B cell (primary cell): ENCODE measurements around the gene CCDC24. TPM values are rescaled to one million over a fixed set of nuclear protein-coding genes. Genes with fewer than 3 reads are reported as not detected.

Source experiments
- ATAC-seq: fragments of 200-7000 bp; cut with Tn5 transposase; one replicate; pipeline ENCODE4 v1.10.0; 2021; ENCODE audit warnings: low read depth, mild to moderate bottlenecking, moderate number of reproducible peaks, moderate library complexity
- CTCF ChIA-PET: fragments of 350-600 bp; sonication (Branson Sonifier 250); formaldehyde crosslinking; loops from one replicate; lab custom pipeline; 2021; ENCODE audit warnings: antibody characterized with exemption, inconsistent platforms; lab: Charles Lee
- POLR2A ChIA-PET: fragments of 350-600 bp; sonication (Branson Sonifier 250); formaldehyde crosslinking; loops from one replicate; lab custom pipeline; 2021; ENCODE audit warnings: antibody characterized with exemption; lab: Charles Lee
- DNase-seq: peaks from one replicate; pipeline ENCODE4 v3.0.0; 2013
- H2AFZ ChIP-seq: 2 replicates; pipeline ENCODE4 v1.6.1; 2012; ENCODE audit warnings: mild to moderate bottlenecking, low read depth, low read length; ENCODE audit not compliant: insufficient read depth, poor library complexity, severe bottlenecking
- H3K27ac ChIP-seq, 2 donors: 1 replicate in 1 of 2; 2 replicates in 1 of 2; pipeline ENCODE4 v1.5.1; 2012 to 2013; ENCODE audit warnings: low read length in 2 of 2, mild to moderate bottlenecking in 2 of 2, moderate library complexity in 1 of 2
- H3K27me3 ChIP-seq, 4 experiments: fragments of 200-600 bp in 1 of 4; sonication (generic) in 1 of 4; replicated peaks in 1 of 4; 1 replicate in 2 of 4; 2 replicates in 2 of 4; pipeline versions ENCODE4 v1.6.1 to v1.7.0; 2013 to 2016; ENCODE audit warnings: low read length in 3 of 4, mild to moderate bottlenecking in 2 of 4, mixed read lengths in 1 of 4, moderate library complexity in 1 of 4; ENCODE audit not compliant: insufficient read depth in 4 of 4, control insufficient read depth in 3 of 4; ENCODE audit errors: control extremely low read depth in 1 of 4
- H3K36me3 ChIP-seq, 2 experiments: replicated peaks in 1 of 2; 1 replicate in 1 of 2; 2 replicates in 1 of 2; pipeline versions ENCODE4 v1.6.1 to v1.7.1; 2013; ENCODE audit warnings: low read length in 1 of 2; ENCODE audit not compliant: insufficient read depth in 2 of 2, control insufficient read depth in 1 of 2; ENCODE audit errors: control extremely low read depth in 1 of 2, extremely low read depth in 1 of 2
- H3K4me1 ChIP-seq, 2 donors: fragments of 200-600 bp in 1 of 2; sonication (generic) in 1 of 2; 1 replicate in 1 of 2; 2 replicates in 1 of 2; pipeline versions ENCODE4 v1.5.1 to v1.6.1; 2013 to 2017; ENCODE audit warnings: low read length in 2 of 2; ENCODE audit not compliant: control insufficient read depth in 2 of 2, insufficient read depth in 2 of 2
- H3K4me2 ChIP-seq: replicated peaks from 2 replicates; pipeline ENCODE3; 2012; ENCODE audit warnings: mild to moderate bottlenecking, low read depth, low read length; ENCODE audit not compliant: poor library complexity, severe bottlenecking
- H3K4me3 ChIP-seq, 5 experiments: fragments of 200-600 bp in 1 of 5; sonication (generic) in 1 of 5; 1 replicate in 3 of 5; 2 replicates in 2 of 5; pipeline versions ENCODE4 v1.5.1 to v1.7.0; 2011 to 2016; ENCODE audit warnings: low read length in 4 of 5, mild to moderate bottlenecking in 4 of 5, low read depth in 2 of 5, control low read depth in 1 of 5, moderate library complexity in 1 of 5; ENCODE audit not compliant: insufficient read depth in 1 of 5; ENCODE audit errors: control extremely low read depth in 1 of 5, extremely low read depth in 1 of 5
- H3K79me2 ChIP-seq: fragments of 200-600 bp; sonication (generic); one replicate; pipeline ENCODE4 v1.6.0; 2016; ENCODE audit warnings: low read length; ENCODE audit not compliant: control insufficient read depth, insufficient read depth
- H3K9ac ChIP-seq: fragments of 200-600 bp; sonication (generic); 2 replicates; pipeline ENCODE4 v1.6.1; 2017; ENCODE audit warnings: mild to moderate bottlenecking, low read length, moderate library complexity
- H3K9me3 ChIP-seq, 3 donors: one replicate each; pipeline versions ENCODE4 v1.6.1 to v1.7.1; 2013; ENCODE audit warnings: low read length in 2 of 3; ENCODE audit not compliant: control insufficient read depth in 2 of 3, insufficient read depth in 1 of 3; ENCODE audit errors: control extremely low read depth in 1 of 3
- H4K20me1 ChIP-seq: 2 replicates; pipeline ENCODE4 v1.6.0; 2012; ENCODE audit warnings: mild to moderate bottlenecking, low read length; ENCODE audit not compliant: insufficient read depth, control insufficient read depth, poor library complexity, severe bottlenecking
- H3K27ac Mint-ChIP-seq: one replicate; pipeline ENCODE4 v1.8.0; 2021; ENCODE audit warnings: mixed read lengths
- H3K27me3 Mint-ChIP-seq: one replicate; pipeline ENCODE4 v1.8.0; 2021; ENCODE audit warnings: mixed read lengths
- H3K4me1 Mint-ChIP-seq: one replicate; pipeline ENCODE4 v1.8.0; 2021; ENCODE audit warnings: mixed read lengths
- H3K4me3 Mint-ChIP-seq: one replicate; pipeline ENCODE4 v1.8.0; 2021; ENCODE audit warnings: mixed read lengths
- H3K9me3 Mint-ChIP-seq: one replicate; pipeline ENCODE4 v1.8.0; 2022; ENCODE audit warnings: mixed read lengths; ENCODE audit not compliant: insufficient read depth
- EZH2 ChIP-seq: IDR thresholded peaks from 2 replicates; pipeline ENCODE4 v1.6.1; 2012; ENCODE audit warnings: borderline replicate concordance, low read depth, mild to moderate bottlenecking, moderate library complexity, low read length; ENCODE audit not compliant: insufficient read depth, poor library complexity, severe bottlenecking
- WGBS: methylation state at CpG from one replicate; pipeline ENCODE4 v1.1.5; 2013; ENCODE audit warnings: missing lambda C conversion rate; ENCODE audit not compliant: insufficient coverage; 5-methylcytosine and 5-hydroxymethylcytosine counted together
- intact Hi-C: fragments of 100-400 bp; cut with micrococcal nuclease; formaldehyde crosslinking; loops from one replicate; pipeline ENCODE4 v1.10.0; 2022
- polyA plus RNA-seq: library from polyadenylated mRNA; depleted of rRNA; stranded (reverse); fragments of >200 nt; gene quantifications from 2 replicates; pipeline ENCODE4 v1.2.3, GENCODE V29; 2012
- total RNA-seq, 2 donors: library from RNA; stranded (reverse); fragments of 120-200 nt in 1 of 2; gene quantifications; 1 replicate in 1 of 2; 2 replicates in 1 of 2; pipeline versions ENCODE4 v1.2.3 to v1.2.4, GENCODE V29; 2013 to 2022
- TF ChIP-seq, protein P1 (sequence below): fragments of 200-600 bp; IDR thresholded peaks from one replicate; pipeline ENCODE4 v1.8.0; 2022; ENCODE audit warnings: antibody characterized with exemption, mild to moderate bottlenecking

The CCDC24 gene
- total and polyA plus RNA-seq, 2 donors (not counting 1 experiment from before 2014, with no cell fraction given), result 10.1 to 18.4 TPM

DNA sequence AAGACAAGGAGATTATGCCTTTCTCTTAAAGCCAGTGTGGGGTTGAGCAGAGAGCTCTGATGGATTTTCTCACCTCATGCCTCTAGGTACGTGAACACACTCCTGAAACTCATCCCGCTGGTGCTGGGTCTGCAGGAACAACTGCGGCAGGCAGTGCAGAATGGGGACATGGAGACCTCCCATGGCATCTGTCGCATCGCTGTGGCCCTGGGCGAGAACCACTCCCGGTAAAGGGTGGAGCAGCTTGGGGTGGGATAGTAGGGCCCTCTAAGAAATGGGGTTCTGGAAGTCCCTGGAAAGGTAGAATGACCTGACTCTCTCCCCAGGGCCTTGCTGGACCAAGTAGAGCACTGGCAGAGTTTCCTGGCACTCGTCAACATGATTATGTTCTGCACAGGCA, 35.2 kb upstream of the CCDC24 start:
- 97% methylated on average over 8 of the region's 8 CpGs for WGBS
- Histone ChIP-seq H3K9me3 (no peaks in the 10 kb centered on the region), H3K9ac (no peak overlapping the region), H3K4me1 (no peaks in the 10 kb centered on the region), H3K27ac (no peak overlapping the region), H4K20me1 (no peaks in the 10 kb centered on the region), H3K27me3 (no peaks in the 10 kb centered on the region), H3K79me2 (peaks cover 27% of the 10 kb centered on the region), H3K4me3 (no peak overlapping the region), H2AFZ (no peak overlapping the region), H3K36me3 (peaks cover 0 to 23% of the 10 kb centered on the region in 2 experiments), H3K4me2 (no peak overlapping the region)
- TF ChIP-seq, protein P1, sequence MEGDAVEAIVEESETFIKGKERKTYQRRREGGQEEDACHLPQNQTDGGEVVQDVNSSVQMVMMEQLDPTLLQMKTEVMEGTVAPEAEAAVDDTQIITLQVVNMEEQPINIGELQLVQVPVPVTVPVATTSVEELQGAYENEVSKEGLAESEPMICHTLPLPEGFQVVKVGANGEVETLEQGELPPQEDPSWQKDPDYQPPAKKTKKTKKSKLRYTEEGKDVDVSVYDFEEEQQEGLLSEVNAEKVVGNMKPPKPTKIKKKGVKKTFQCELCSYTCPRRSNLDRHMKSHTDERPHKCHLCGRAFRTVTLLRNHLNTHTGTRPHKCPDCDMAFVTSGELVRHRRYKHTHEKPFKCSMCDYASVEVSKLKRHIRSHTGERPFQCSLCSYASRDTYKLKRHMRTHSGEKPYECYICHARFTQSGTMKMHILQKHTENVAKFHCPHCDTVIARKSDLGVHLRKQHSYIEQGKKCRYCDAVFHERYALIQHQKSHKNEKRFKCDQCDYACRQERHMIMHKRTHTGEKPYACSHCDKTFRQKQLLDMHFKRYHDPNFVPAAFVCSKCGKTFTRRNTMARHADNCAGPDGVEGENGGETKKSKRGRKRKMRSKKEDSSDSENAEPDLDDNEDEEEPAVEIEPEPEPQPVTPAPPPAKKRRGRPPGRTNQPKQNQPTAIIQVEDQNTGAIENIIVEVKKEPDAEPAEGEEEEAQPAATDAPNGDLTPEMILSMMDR, result no peak
- TF ChIP-seq EZH2, result no peak
- no peak for ATAC-seq
- DNase-seq, result no peak
- intact Hi-C loops, result no loop called here
- ChIA-PET POLR2A (no interaction called here), CTCF (interaction anchor here (0.9 to 1.2 kb wide), 2 partner anchors 36 to 80 kb away, joined by 3 read pairs; no protein-coding TSS in a partner anchor)
- Mint-ChIP-seq H3K9me3 (no peaks in the 10 kb centered on the region), H3K4me3 (no peak overlapping the region), H3K27me3 (no peaks in the 10 kb centered on the region), H3K27ac (no peak overlapping the region), H3K4me1 (no peaks in the 10 kb centered on the region)

DNA sequence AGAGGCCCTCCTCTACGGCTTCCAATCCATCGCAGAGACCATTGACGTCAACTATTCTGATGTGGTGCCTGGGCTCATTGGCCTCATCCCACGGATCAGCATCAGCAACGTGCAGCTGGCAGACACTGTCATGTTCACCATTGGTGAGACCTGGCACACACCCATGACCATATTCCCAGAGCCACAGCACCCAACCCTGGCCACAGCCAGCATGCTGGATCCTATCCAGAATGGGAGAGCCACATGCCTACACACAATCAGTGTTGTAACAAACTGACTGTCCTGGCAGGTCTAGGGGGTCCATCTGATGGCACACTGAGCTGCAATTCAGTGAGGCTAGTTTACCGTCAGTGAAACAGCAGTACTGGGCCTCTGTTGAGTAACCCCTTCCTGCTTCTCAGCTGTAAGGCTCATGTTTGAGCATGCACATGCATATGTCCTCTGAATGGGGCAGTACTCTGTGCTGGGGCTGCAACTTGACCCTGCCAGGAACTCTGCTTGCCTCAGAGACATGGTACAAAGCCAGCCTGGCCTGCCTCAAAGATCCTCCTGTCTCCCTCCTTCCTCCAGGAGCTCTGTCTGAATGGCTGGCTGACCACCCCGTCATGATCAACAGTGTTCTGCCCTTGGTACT, 33.9 kb upstream of the CCDC24 start:
- Histone ChIP-seq H3K4me2 (no peak overlapping the region), H3K9ac (no peak overlapping the region), H3K79me2 (peaks cover 18% of the 10 kb centered on the region), H3K4me3 (no peak overlapping the region), H3K36me3 (peaks cover 0 to 23% of the 10 kb centered on the region in 2 experiments), H3K4me1 (no peaks in the 10 kb centered on the region), H2AFZ (no peak overlapping the region), H4K20me1 (no peaks in the 10 kb centered on the region), H3K9me3 (no peaks in the 10 kb centered on the region), H3K27ac (no peak overlapping the region), H3K27me3 (no peaks in the 10 kb centered on the region)
- POLR2A ChIA-PET, result no interaction called here
- ATAC-seq, result no peak
- DNase-seq, result no peak
- Mint-ChIP-seq H3K4me3 (no peak overlapping the region), H3K27me3 (no peaks in the 10 kb centered on the region), H3K27ac (no peak overlapping the region), H3K9me3 (no peaks in the 10 kb centered on the region), H3K4me1 (no peaks in the 10 kb centered on the region)
- CTCF ChIA-PET, result no interaction called here
- intact Hi-C loops, result no loop called here
- 96% methylated on average over 7 of the region's 7 CpGs for WGBS
- TF ChIP-seq, protein P1, result no peak
- no peak for TF ChIP-seq EZH2
